NB4 (cell line): ENCODE data around the gene IL10RA.

Source experiments
- POLR2A ChIP-seq: IDR thresholded peaks from 2 replicates; pipeline ENCODE4 v1.6.1; 2011; ENCODE audit warnings: mild to moderate bottlenecking; ENCODE audit not compliant: insufficient read length; ENCODE audit errors: extremely low read depth
- TF ChIP-seq, protein P1 (sequence below): IDR thresholded peaks from one replicate; pipeline ENCODE4 v1.5.1; 2012; ENCODE audit warnings: low read depth, low read length
- TF ChIP-seq, protein P2 (sequence below): IDR thresholded peaks from 2 replicates; pipeline ENCODE4 v1.6.1; 2011; ENCODE audit warnings: low read depth, low read length

GRCh38 chr11:117949062-117949461 is 37.1 kb upstream of the IL10RA start:
- TF ChIP-seq, protein P1, sequence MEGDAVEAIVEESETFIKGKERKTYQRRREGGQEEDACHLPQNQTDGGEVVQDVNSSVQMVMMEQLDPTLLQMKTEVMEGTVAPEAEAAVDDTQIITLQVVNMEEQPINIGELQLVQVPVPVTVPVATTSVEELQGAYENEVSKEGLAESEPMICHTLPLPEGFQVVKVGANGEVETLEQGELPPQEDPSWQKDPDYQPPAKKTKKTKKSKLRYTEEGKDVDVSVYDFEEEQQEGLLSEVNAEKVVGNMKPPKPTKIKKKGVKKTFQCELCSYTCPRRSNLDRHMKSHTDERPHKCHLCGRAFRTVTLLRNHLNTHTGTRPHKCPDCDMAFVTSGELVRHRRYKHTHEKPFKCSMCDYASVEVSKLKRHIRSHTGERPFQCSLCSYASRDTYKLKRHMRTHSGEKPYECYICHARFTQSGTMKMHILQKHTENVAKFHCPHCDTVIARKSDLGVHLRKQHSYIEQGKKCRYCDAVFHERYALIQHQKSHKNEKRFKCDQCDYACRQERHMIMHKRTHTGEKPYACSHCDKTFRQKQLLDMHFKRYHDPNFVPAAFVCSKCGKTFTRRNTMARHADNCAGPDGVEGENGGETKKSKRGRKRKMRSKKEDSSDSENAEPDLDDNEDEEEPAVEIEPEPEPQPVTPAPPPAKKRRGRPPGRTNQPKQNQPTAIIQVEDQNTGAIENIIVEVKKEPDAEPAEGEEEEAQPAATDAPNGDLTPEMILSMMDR, result no peak
- TF ChIP-seq, protein P2, sequence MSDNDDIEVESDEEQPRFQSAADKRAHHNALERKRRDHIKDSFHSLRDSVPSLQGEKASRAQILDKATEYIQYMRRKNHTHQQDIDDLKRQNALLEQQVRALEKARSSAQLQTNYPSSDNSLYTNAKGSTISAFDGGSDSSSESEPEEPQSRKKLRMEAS, result no peak
- no peak for TF ChIP-seq POLR2A
